Lower lobe of right lung (tissue), 2 donors: ENCODE measurements around the gene SLC23A3. TPM values are rescaled to one million over a fixed set of nuclear protein-coding genes. Genes with fewer than 3 reads are reported as not detected.

Experiments
- ATAC-seq, 2 donors: fragments of 200-7000 bp; cut with Tn5 transposase; one replicate each; pipeline ENCODE4 v1.9.1; 2020 to 2022; ENCODE audit warnings: mild to moderate bottlenecking in 2 of 2, moderate library complexity in 2 of 2
- DNase-seq: peaks from one replicate; pipeline ENCODE4 v3.0.0-alpha.2; 2020
- H3K27ac ChIP-seq: fragments of 200-600 bp; one replicate; pipeline ENCODE4 v1.8.0; 2022
- H3K27me3 ChIP-seq: fragments of 200-600 bp; one replicate; pipeline ENCODE4 v1.8.0; 2022; ENCODE audit warnings: low read depth
- H3K36me3 ChIP-seq: fragments of 200-600 bp; one replicate; pipeline ENCODE4 v1.8.0; 2022; ENCODE audit warnings: mild to moderate bottlenecking
- H3K4me1 ChIP-seq: fragments of 200-600 bp; one replicate; pipeline ENCODE4 v1.8.0; 2022
- H3K4me3 ChIP-seq: fragments of 200-600 bp; one replicate; pipeline ENCODE4 v1.8.0; 2022; ENCODE audit warnings: mild to moderate bottlenecking
- H3K9me3 ChIP-seq: fragments of 200-600 bp; one replicate; pipeline ENCODE4 v1.8.0; 2022
- intact Hi-C: fragments of 100-400 bp; cut with DNase I; formaldehyde crosslinking; loops from one replicate; pipeline ENCODE4 v1.11.0; 2022
- total RNA-seq: library from RNA; stranded (reverse); fragmentation: NEBNext Ultra II Directional; extraction: Animal tissue kit (Norgen Biotek cat#: 25700); gene quantifications from one replicate; pipeline ENCODE4 v1.2.1, GENCODE V29; 2021
- TF ChIP-seq, protein P1 (sequence below): fragments of 200-600 bp; IDR thresholded peaks from one replicate; pipeline ENCODE4 v1.8.0; 2022; ENCODE audit warnings: antibody characterized with exemption, mild to moderate bottlenecking
- donor health status: DM: no; HTN: yes; CAD: no; lungs with severe emphysema.

SLC23A3 gene
- total RNA-seq, 1 donor from 2014 or later, result 3.4 TPM

DNA sequence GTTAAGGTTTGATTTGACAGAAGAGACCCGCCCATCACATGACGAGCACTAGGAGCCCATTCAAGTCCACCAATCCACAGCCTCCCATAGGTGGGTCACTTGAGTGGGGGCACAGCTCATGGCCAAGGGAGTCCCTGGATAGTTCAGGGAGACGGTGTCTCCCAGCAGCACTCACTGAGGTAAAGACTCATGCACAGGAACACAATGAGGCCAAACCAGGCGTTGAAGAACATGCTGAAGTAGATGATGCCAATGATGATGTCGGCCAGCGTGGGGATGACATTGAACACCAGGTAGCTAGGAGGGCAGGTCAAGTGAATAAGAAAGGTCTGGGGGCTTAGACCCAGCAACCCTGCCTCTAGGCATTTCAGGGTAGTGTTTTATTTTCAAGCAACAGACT, 45.0 kb upstream of the SLC23A3 start:
- H3K9me3 ChIP-seq, result no peaks in the 10 kb centered on the region

DNA sequence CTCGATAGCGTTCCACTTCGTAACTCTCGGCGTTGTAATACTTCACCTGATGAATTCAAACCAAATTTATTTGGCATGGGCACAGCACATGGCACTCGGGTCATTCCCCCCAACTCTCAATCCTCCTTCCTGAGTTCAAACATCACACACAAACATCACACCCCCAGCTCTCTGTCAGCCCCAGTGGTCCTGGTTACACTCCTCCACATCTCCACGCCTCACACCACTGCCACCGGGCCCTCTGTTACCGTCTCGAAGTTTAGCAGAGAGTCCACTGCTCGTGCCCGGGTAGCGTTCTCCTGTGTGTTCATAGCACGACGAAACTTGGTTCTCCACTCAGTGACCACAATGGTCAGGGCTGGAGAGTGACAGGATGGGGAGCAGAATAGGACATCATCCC, 44.3 kb upstream of the SLC23A3 start:
- intact Hi-C loops, result no loop called here

More for the DNA sequence above, 45.0 kb upstream of the SLC23A3 start:
- peaks cover 43% of the 10 kb centered on the region for H3K36me3 ChIP-seq
- TF ChIP-seq, protein P1, sequence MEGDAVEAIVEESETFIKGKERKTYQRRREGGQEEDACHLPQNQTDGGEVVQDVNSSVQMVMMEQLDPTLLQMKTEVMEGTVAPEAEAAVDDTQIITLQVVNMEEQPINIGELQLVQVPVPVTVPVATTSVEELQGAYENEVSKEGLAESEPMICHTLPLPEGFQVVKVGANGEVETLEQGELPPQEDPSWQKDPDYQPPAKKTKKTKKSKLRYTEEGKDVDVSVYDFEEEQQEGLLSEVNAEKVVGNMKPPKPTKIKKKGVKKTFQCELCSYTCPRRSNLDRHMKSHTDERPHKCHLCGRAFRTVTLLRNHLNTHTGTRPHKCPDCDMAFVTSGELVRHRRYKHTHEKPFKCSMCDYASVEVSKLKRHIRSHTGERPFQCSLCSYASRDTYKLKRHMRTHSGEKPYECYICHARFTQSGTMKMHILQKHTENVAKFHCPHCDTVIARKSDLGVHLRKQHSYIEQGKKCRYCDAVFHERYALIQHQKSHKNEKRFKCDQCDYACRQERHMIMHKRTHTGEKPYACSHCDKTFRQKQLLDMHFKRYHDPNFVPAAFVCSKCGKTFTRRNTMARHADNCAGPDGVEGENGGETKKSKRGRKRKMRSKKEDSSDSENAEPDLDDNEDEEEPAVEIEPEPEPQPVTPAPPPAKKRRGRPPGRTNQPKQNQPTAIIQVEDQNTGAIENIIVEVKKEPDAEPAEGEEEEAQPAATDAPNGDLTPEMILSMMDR, result no peak
- peaks cover 30% of the 10 kb centered on the region for H3K4me1 ChIP-seq
- DNase-seq (no peak), ATAC-seq (no peak)
- no peak overlapping the region for H3K27ac ChIP-seq
- no peak overlapping the region for H3K4me3 ChIP-seq
- intact Hi-C loops, result no loop called here
- no peaks in the 10 kb centered on the region for H3K27me3 ChIP-seq

DNA sequence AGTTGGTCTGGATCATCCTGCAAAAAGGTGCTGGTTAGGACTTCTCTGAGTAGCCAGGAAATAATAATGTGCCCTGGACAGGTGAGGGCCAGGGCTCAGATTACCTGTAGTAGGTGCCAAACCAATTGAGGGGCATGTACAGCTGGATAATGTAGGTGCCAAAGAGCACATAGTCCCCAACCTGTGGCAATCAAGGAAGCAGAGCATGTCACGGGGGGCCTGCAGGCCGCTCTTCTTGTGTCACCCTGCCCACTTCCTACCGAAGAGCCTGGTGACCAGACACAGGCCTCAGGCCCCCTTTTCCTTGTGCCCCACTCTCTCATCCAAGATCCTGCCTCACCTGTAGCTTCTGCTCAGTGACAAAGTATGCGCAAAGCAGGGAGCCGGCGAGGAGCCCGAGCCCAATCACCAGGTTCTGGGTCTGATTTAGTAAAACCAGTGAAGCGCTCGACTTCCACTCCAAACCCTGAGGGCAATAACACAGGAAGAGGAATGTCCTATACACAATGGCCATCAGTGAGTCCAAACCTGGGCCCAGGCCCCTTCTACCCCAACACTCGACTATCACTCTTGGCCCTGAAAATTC, 43.8 kb upstream of the SLC23A3 start:
- TF ChIP-seq, protein P1, result no peak
- H3K4me1 ChIP-seq, result peaks cover 21% of the 10 kb centered on the region
- H3K9me3 ChIP-seq, result no peaks in the 10 kb centered on the region
- peaks cover 52% of the 10 kb centered on the region for H3K36me3 ChIP-seq
- DNase-seq, result no peak
- H3K4me3 ChIP-seq, result no peak overlapping the region
- intact Hi-C loops, result no loop called here
- no peak for ATAC-seq
- H3K27me3 ChIP-seq, result no peaks in the 10 kb centered on the region
- H3K27ac ChIP-seq, result no peak overlapping the region

More for the DNA sequence above, 44.3 kb upstream of the SLC23A3 start:
- Histone ChIP-seq H3K4me1 (peaks cover 23% of the 10 kb centered on the region), H3K4me3 (no peak overlapping the region), H3K9me3 (no peaks in the 10 kb centered on the region), H3K27me3 (no peaks in the 10 kb centered on the region), H3K27ac (no peak overlapping the region), H3K36me3 (peaks cover 46% of the 10 kb centered on the region)
- no peak for DNase-seq
- ATAC-seq, result no peak
- TF ChIP-seq, protein P1, result no peak

DNA sequence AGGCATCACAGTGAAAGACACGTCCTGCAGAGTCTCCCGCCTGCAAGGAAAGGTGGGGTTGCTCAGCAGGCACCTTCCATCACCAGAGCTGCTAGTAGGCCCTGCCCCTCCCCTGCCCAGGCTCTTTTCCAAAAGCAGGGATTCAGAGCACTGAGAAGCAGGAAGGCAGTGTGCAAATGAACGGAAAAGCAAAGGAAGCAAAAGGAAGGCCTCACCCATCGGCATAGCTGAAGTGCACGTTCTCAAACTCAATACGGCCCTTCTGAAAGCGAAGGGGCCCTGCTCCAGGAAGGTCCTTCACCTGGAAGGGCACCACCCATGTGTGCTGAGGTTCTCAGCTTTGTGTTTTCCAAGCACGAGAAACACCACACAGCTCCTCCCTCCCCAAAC, 43.2 kb upstream of the SLC23A3 start:
- ATAC-seq, result no peak
- H3K27ac ChIP-seq, result no peak overlapping the region

DNA sequence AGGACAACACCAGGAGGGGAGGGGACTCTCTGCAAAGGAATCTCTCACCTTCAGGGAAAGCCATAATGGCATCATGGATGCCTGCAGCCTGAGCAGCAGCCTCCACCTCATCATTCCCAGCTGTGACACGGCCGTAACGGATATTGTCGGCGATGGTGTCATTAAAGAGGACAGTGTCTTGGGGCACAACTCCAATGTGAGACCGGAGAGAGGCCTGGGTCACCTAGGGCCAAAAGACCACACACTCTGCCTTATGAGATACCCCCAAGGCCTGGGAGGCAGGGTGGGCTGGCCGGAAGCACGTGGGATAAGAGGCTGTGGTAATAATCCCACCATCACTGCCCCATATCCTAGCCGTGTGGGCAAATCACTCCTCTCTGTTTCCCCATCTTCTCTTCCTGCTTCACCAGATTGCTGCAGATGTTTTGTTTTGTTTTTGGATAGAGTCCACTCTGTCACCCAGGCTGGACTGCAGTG, 41.1 kb upstream of the SLC23A3 start:
- TF ChIP-seq, protein P1, result no peak
- intact Hi-C loops, result no loop called here
- DNase-seq (no peak), ATAC-seq (no peak)
- Histone ChIP-seq H3K27ac (no peak overlapping the region), H3K27me3 (no peaks in the 10 kb centered on the region), H3K4me3 (no peak overlapping the region), H3K36me3 (peaks cover 57% of the 10 kb centered on the region), H3K9me3 (no peaks in the 10 kb centered on the region), H3K4me1 (peaks cover 17% of the 10 kb centered on the region)

More for the DNA sequence above, 43.2 kb upstream of the SLC23A3 start:
- intact Hi-C loops, result no loop called here
- TF ChIP-seq, protein P1, result no peak
- no peak overlapping the region for H3K4me3 ChIP-seq
- peaks cover 57% of the 10 kb centered on the region for H3K36me3 ChIP-seq
- H3K27me3 ChIP-seq, result no peaks in the 10 kb centered on the region
- peaks cover 20% of the 10 kb centered on the region for H3K4me1 ChIP-seq
- H3K9me3 ChIP-seq, result no peaks in the 10 kb centered on the region
- DNase-seq, result no peak
